HT1080 (cell line): Measurements from ENCODE around the gene DDX50. TPM values are rescaled to one million over a fixed set of nuclear protein-coding genes. Genes with fewer than 3 reads are reported as not detected.
"Not testable (repeated sequence)": the region's sequence is repeated elsewhere in the genome, so short reads cannot be mapped to it uniquely, and the experiment has no call there.

ENCODE experiments used
- DNase-seq: peaks from one replicate; pipeline ENCODE4 v3.0.0-alpha.2; 2015; ENCODE audit warnings: low read depth
- total RNA-seq: library from RNA; depleted of rRNA; stranded (reverse); fragments of >200 nt; shearing (Covaris generic); gene quantifications from 2 replicates; pipeline ENCODE4 v1.2.3, GENCODE V29; 2014

DDX50 gene
- total RNA-seq, 1 experiment from 2014 or later = 43.7 TPM

GRCh38 chr10:68899186-68899745, 1.8 kb upstream of the DDX50 start:
- DNase-seq = no peak

GRCh38 chr10:68900427-68901104, 549 bp upstream of the DDX50 start:
- no peak for DNase-seq

- DNase-seq = no peak
Measured at GRCh38 chr10:68902382-68902781, 1.3 kb downstream of the DDX50 start.

GRCh38 chr10:68924593-68924992, 23.5 kb downstream of the DDX50 start:
- DNase-seq = no peak

- no peak for DNase-seq
Measured at GRCh38 chr10:68925489-68925888, 24.4 kb downstream of the DDX50 start.

GRCh38 chr10:68929157-68929556, 28.0 kb downstream of the DDX50 start:
- DNase-seq = not testable (repeated sequence)

- not testable (repeated sequence) for DNase-seq
Measured at GRCh38 chr10:68929888-68930287, 28.8 kb downstream of the DDX50 start.

GRCh38 chr10:68932860-68933259, 31.7 kb downstream of the DDX50 start:
- not testable (repeated sequence) for DNase-seq

- no peak for DNase-seq
Measured at GRCh38 chr10:68934994-68935393, 33.9 kb downstream of the DDX50 start.

- DNase-seq = no peak
Measured at GRCh38 chr10:68938117-68938516, 37.0 kb downstream of the DDX50 start.

GRCh38 chr10:68938884-68939283, 37.8 kb downstream of the DDX50 start:
- no peak for DNase-seq

GRCh38 chr10:68940917-68941316, 39.8 kb downstream of the DDX50 start:
- not testable (repeated sequence) for DNase-seq

- no peak for DNase-seq
Measured at GRCh38 chr10:68950598-68950997, 49.5 kb downstream of the DDX50 start.

GRCh38 chr10:68954904-68955303, 53.8 kb downstream of the DDX50 start:
- DNase-seq = no peak

GRCh38 chr10:68955355-68955831, 54.3 kb downstream of the DDX50 start:
- DNase-seq = no peak

GRCh38 chr10:68955832-68956532, 54.9 kb downstream of the DDX50 start, which contains the start of gene DDX21:
Gene DDX21, plus strand, starts transcription at chr10:68956170. Its CDS starts 56 bp downstream, at chr10:68956226.
- DNase-seq = peak; percentile 88

GRCh38 chr10:68957284-68957615, 56.1 kb downstream of the DDX50 start:
- no peak for DNase-seq

GRCh38 chr10:68957654-68958053, 56.5 kb downstream of the DDX50 start:
- DNase-seq = peak; percentile 22

- no peak for DNase-seq
Measured at GRCh38 chr10:68959695-68960527, 58.8 kb downstream of the DDX50 start.

- DNase-seq = no peak
Measured at GRCh38 chr10:68963151-68963550, 62.0 kb downstream of the DDX50 start.

- DNase-seq = no peak
Measured at GRCh38 chr10:68973975-68974374, 72.9 kb downstream of the DDX50 start.
